Measurements from ENCODE around the gene NOP53. TPM values are rescaled to one million over a fixed set of nuclear protein-coding genes. Genes with fewer than 3 reads are reported as not detected.
A peak's percentile ranks its signal among the peaks of the same experiment; 100 is the strongest.

The NOP53 gene
- 282 TPM for total RNA-seq
- long read RNA-seq, transcript NOP53-201 (13 exons, 1,528 nt), result major isoform, 358 of 463 reads
- long read RNA-seq, partial matches to known transcripts, result 89 of 463 reads
- long read RNA-seq, other reads (novel, unspliced or antisense), result 16 of 463 reads

DNA sequence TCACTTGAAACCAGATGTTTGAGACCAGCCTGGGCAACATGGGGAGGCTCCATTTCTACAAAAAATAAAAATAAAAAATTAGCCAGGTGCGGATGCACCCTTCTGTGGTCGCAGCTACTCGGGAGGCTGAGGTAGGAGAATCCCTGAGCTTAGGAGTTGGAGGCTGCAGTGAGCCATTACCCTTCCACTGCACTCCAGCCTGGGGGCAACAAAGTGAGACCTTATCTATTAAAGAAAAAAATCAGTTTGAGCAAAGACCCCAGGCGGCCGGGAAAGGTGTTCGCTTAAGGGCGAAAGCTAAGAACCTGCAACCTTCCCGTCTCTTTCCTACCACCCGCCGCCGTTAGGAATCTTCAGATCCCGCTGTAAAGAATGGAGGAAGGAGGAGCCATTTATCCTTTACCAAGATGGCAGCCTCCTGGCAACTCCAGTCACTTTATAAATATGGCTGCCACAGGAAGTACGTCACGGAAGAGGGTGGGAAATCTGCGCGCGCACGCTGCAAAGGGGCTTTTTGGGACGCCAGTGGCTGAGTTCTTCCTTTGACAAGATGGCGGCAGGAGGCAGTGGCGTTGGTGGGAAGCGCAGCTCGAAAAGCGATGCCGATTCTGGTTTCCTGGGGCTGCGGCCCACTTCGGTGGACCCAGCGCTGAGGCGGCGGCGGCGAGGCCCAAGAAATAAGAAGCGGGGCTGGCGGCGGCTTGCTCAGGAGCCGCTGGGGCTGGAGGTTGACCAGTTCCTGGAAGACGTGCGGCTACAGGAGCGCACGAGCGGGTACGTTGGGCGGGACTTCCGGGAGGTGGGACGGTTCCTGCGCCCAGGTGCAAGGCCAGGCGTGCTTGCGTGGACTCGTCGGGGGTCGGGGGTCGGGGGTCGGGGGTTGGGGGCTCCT lies at the start of gene NOP53:
TSS of gene NOP53 (plus strand) at position 537 of the 892 bp plus-strand sequence. CDS start at position 551, 14 bp downstream.
- peak; percentile 78 to 79 for ATAC-seq
- Histone ChIP-seq H3K4me1 (peaks cover 42% of the 10 kb centered on the region), H3K9me3 (no peaks in the 10 kb centered on the region), H3K4me3 (peak within 1 kb of the TSS; percentile 77), H3K27me3 (ENCODE audit: low read depth) (no peaks in the 10 kb centered on the region), H3K27ac (peak within 1 kb of the TSS; percentile 96), H3K36me3 (peaks cover 60% of the 10 kb centered on the region)
- intact Hi-C loops (cut with DNase I), result no loop called here
- TF ChIP-seq, protein P1, sequence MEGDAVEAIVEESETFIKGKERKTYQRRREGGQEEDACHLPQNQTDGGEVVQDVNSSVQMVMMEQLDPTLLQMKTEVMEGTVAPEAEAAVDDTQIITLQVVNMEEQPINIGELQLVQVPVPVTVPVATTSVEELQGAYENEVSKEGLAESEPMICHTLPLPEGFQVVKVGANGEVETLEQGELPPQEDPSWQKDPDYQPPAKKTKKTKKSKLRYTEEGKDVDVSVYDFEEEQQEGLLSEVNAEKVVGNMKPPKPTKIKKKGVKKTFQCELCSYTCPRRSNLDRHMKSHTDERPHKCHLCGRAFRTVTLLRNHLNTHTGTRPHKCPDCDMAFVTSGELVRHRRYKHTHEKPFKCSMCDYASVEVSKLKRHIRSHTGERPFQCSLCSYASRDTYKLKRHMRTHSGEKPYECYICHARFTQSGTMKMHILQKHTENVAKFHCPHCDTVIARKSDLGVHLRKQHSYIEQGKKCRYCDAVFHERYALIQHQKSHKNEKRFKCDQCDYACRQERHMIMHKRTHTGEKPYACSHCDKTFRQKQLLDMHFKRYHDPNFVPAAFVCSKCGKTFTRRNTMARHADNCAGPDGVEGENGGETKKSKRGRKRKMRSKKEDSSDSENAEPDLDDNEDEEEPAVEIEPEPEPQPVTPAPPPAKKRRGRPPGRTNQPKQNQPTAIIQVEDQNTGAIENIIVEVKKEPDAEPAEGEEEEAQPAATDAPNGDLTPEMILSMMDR (IDR thresholded peaks at IDR 0.05), result no peak
- peak; percentile 95 for DNase-seq

DNA sequence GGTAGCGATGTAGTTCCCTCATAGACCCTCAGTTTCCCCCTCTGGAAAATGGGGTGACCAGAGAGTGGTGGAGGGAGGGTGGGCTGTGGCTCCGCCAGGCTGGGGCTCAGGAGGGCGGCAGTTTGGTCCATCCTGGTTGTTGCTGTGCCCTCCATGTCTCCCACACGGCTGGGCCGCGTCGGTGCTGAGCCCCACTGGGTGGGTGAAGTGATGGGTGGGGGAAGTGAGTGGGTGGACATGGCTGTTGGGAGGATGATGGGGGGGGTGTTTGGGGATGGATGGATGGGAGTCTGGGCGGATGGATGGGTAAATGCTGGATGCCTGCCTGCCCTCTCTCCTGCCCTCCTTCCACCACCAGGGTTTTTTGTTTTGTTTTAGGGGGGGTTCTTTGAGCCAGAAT lies 48.7 kb upstream of the NOP53 start:
- Histone ChIP-seq H3K4me3 (no peak overlapping the region), H3K9me3 (no peaks in the 10 kb centered on the region), H3K27ac (no peak overlapping the region), H3K27me3 (ENCODE audit: low read depth) (no peaks in the 10 kb centered on the region), H3K36me3 (peaks cover 57% of the 10 kb centered on the region), H3K4me1 (peaks cover 6% of the 10 kb centered on the region)
- intact Hi-C loops (cut with DNase I), result no loop called here
- ATAC-seq (no peak), DNase-seq (no peak)
- TF ChIP-seq, protein P1 (IDR thresholded peaks at IDR 0.05), result no peak

DNA sequence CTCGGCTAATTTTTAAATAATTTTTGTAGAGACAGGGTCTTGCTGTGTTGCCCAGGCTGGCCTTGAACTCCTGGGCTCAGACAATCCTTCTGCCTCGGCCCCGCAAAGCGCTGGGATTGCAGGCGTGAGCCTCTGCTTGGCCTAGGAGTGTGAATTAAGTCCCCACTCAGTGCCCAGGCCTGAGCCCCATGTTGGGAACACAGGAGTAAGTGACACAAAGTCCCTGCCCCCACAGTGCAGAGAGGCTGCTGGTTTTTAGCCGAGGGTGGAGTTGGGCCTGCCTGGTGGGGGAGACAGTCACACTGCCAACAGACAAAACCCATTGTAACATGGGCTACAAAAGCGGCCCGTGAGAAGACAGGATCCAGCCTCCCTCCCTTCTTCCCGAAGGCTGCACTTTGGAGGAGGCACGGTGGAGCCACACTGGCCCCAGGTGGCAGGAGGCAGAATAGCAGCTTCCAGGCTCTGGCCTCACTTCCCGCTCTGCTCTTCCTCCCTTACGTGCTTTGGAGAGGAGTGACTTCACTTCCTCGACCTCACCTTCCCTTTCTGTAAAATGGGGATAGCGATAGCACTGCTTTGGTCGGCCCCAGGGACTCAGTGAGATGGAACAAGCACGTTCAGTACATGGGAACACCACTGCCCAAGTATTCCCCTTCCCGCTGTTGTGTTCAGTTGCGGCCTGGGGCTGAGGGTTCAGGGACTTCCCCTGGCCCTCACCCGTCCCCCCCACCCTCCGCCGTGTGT lies 47.3 kb upstream of the NOP53 start:
- Histone ChIP-seq H3K27ac (peak overlapping the region; percentile 27), H3K4me1 (peaks cover 6% of the 10 kb centered on the region), H3K4me3 (no peak overlapping the region), H3K27me3 (ENCODE audit: low read depth) (no peaks in the 10 kb centered on the region), H3K36me3 (peaks cover 56% of the 10 kb centered on the region), H3K9me3 (no peaks in the 10 kb centered on the region)
- TF ChIP-seq, protein P1 (IDR thresholded peaks at IDR 0.05), result peak; percentile 97
- DNase-seq (peak; percentile 77), ATAC-seq (peak; percentile 87 to 91)
- intact Hi-C loops (cut with DNase I), result no loop called here

DNA sequence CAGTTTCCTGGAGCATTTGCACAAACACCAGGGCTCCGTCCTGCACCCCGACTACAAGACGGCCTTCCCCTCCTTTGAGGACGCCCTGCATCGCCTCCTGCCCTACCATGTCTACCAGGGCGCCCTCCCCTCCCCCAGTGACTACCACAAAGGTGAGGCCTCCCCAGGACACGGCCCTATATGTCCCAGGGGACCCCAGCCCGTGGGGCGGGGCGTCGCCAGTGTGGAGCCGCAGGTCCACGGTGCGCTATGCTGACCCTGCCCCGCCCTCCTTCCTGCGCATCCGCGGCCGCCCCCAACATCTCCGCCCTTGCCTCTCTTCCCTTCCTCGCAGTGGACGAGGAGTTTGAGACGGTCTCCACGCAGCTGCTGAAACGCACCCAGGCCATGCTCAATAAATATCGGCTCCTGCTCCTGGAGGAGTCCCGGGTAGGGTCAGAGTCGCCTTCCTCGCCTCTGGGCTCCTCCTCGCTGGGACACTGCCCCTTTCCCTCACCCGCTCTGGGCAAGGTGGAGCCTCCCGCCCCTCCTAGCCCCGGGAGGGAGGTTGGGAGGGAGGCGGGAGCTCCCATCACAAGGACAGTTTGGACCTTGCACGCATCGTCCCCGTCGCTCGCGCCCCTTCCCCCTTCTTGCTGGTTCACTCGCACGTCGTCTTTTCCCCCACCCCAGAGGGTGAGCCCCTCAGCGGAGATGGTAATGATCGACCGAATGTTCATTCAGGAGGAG lies 46.6 kb upstream of the NOP53 start:
- Histone ChIP-seq H3K36me3 (peaks cover 56% of the 10 kb centered on the region), H3K4me1 (peaks cover 6% of the 10 kb centered on the region), H3K4me3 (no peak overlapping the region), H3K27me3 (ENCODE audit: low read depth) (no peaks in the 10 kb centered on the region), H3K27ac (no peak overlapping the region), H3K9me3 (no peaks in the 10 kb centered on the region)
- TF ChIP-seq, protein P1 (IDR thresholded peaks at IDR 0.05), result no peak
- peak in 1 of 2 donors; percentile 2 for ATAC-seq
- intact Hi-C loops (cut with DNase I), result no loop called here
- DNase-seq, result no peak

DNA sequence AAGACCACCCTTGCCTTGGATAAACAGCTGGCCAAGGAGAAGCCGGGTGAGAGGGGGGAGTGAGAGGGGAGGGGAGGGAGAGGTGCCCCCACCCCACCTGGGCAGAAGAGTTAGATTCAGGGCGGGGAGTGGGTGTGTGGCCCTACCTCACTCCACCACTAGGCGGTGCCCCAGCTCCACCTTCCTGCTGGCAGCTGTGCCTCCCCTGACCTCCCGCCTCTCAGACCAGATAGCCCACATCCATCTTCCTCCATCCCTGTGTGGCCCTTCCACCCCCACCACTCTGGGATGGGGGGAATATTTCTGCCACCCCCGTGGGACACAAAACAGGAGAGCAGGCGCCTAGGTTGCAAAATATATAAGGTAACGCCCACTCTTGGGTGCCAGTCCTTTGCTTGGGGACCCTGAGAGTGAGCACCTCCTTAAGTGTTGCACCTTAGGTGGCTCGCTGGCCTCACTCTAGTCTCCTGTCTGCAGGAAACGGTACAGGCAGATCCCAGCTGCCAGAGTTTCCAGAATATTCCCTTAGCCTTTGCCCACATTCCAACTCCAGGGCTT lies 45.9 kb upstream of the NOP53 start:
- Histone ChIP-seq H3K9me3 (no peaks in the 10 kb centered on the region), H3K4me3 (no peak overlapping the region), H3K27ac (no peak overlapping the region), H3K4me1 (peaks cover 6% of the 10 kb centered on the region), H3K27me3 (ENCODE audit: low read depth) (no peaks in the 10 kb centered on the region), H3K36me3 (peaks cover 56% of the 10 kb centered on the region)
- TF ChIP-seq, protein P1 (IDR thresholded peaks at IDR 0.05), result peak; percentile 71
- DNase-seq, result peak; percentile 66
- ATAC-seq, result peak; percentile 66 to 71
- intact Hi-C loops (cut with DNase I), result no loop called here
